Activated CD8-positive, alpha-beta T cell treated with anti-CD3 and anti-CD28 coated beads, Interleukin-2, amount 10 ng/mL, durations not matched to agents 7 days and 5 days (primary cell): ENCODE measurements around the gene SMIM28. TPM values are rescaled to one million over a fixed set of nuclear protein-coding genes. Genes with fewer than 3 reads are reported as not detected.
"Not testable (repeated sequence)": the region's sequence is repeated elsewhere in the genome, so short reads cannot be mapped to it uniquely, and the experiment has no call there.

Experiments used
- ATAC-seq: fragments of 150-1000 bp; cut with Tn5 transposase; one replicate; pipeline ENCODE4 v1.10.0; 2021; ENCODE audit warnings: moderate library complexity
- CTCF ChIA-PET: fragments of 350-600 bp; sonication (Branson Sonifier 250); formaldehyde crosslinking; loops from one replicate; lab custom pipeline; 2021; ENCODE audit warnings: antibody characterized with exemption; lab: Charles Lee
- POLR2A ChIA-PET: fragments of 350-600 bp; sonication (Branson Sonifier 250); formaldehyde crosslinking; loops from one replicate; lab custom pipeline; 2021; ENCODE audit warnings: antibody characterized with exemption; lab: Charles Lee
- DNase-seq: peaks from one replicate; pipeline ENCODE4 v3.0.0-alpha.2; 2020
- H3K27ac Mint-ChIP-seq: one replicate; pipeline ENCODE4 v1.8.0; 2021; ENCODE audit warnings: mild to moderate bottlenecking, mixed read lengths
- H3K27me3 Mint-ChIP-seq: one replicate; pipeline ENCODE4 v1.8.0; 2021; ENCODE audit warnings: low read depth, mixed read lengths
- H3K36me3 Mint-ChIP-seq: one replicate; pipeline ENCODE4 v1.8.0; 2021; ENCODE audit warnings: low read depth, mixed read lengths
- H3K4me1 Mint-ChIP-seq: one replicate; pipeline ENCODE4 v1.8.0; 2021; ENCODE audit warnings: low read depth, mixed read lengths
- H3K4me3 Mint-ChIP-seq: one replicate; pipeline ENCODE4 v1.8.0; 2021; ENCODE audit warnings: mild to moderate bottlenecking, mixed read lengths
- H3K9me3 Mint-ChIP-seq: one replicate; pipeline ENCODE4 v1.8.0; 2022; ENCODE audit warnings: mixed read lengths; ENCODE audit not compliant: insufficient read depth
- total RNA-seq, 2 experiments: library from RNA; stranded (reverse); gene quantifications; one replicate each; pipeline ENCODE4 v1.2.3, GENCODE V29; 2021

Gene SMIM28
- total RNA-seq, 2 experiments from 2014 or later = not detected

GRCh38 chr6:138415125-138415524 lies 37.4 kb downstream of the SMIM28 start:
- Mint-ChIP-seq H3K36me3 (peaks cover 47% of the 10 kb centered on the region), H3K4me1 (peaks cover 15% of the 10 kb centered on the region), H3K4me3 (no peak overlapping the region), H3K27ac (no peak overlapping the region), H3K9me3 (no peaks in the 10 kb centered on the region), H3K27me3 (no peaks in the 10 kb centered on the region)
- DNase-seq (no peak), ATAC-seq (no peak)
- ChIA-PET CTCF (interaction anchor here (0.7 to 1.2 kb wide), 3 partner anchors 8 to 178 kb away, joined by 3 to 5 read pairs (median 3); no protein-coding TSS in a partner anchor), POLR2A (no interaction called here)

- H3K4me1 Mint-ChIP-seq = peaks cover 8% of the 10 kb centered on the region
- H3K27me3 Mint-ChIP-seq = no peaks in the 10 kb centered on the region
- H3K36me3 Mint-ChIP-seq = peaks cover 41% of the 10 kb centered on the region
- H3K9me3 Mint-ChIP-seq = no peaks in the 10 kb centered on the region
- H3K27ac Mint-ChIP-seq = no peak overlapping the region
- H3K4me3 Mint-ChIP-seq = no peak overlapping the region
- ChIA-PET CTCF (interaction anchor here (0.9 to 1.2 kb wide), 2 partner anchors 9 to 93 kb away, joined by 3 read pairs; no protein-coding TSS in a partner anchor), POLR2A (interaction anchor here (0.6 kb wide), 1 partner anchor 9 kb away, joined by 3 read pairs; no protein-coding TSS in a partner anchor)
- ATAC-seq = no peak
- DNase-seq = no peak
Observed at GRCh38 chr6:138416206-138416605, 38.5 kb downstream of the SMIM28 start.

- Mint-ChIP-seq H3K36me3 (peaks cover 33% of the 10 kb centered on the region), H3K4me3 (no peak overlapping the region), H3K9me3 (no peaks in the 10 kb centered on the region), H3K27me3 (no peaks in the 10 kb centered on the region), H3K4me1 (peaks cover 2% of the 10 kb centered on the region), H3K27ac (no peak overlapping the region)
- DNase-seq (no peak), ATAC-seq (no peak)
- ChIA-PET CTCF (no interaction called here), POLR2A (no interaction called here)
Observed at GRCh38 chr6:138417493-138418117, 39.9 kb downstream of the SMIM28 start.

GRCh38 chr6:138418118-138418742 lies 40.5 kb downstream of the SMIM28 start:
- ChIA-PET POLR2A (no interaction called here), CTCF (interaction anchor here (0.9 kb wide), 1 partner anchor 91 kb away, joined by 3 read pairs; no protein-coding TSS in a partner anchor)
- no peak overlapping the region for H3K27ac Mint-ChIP-seq
- H3K9me3 Mint-ChIP-seq = no peaks in the 10 kb centered on the region
- H3K36me3 Mint-ChIP-seq = peaks cover 27% of the 10 kb centered on the region
- ATAC-seq (no peak), DNase-seq (no peak)
- H3K4me1 Mint-ChIP-seq = peaks cover 7% of the 10 kb centered on the region
- no peaks in the 10 kb centered on the region for H3K27me3 Mint-ChIP-seq
- H3K4me3 Mint-ChIP-seq = no peak overlapping the region

- peaks cover 11% of the 10 kb centered on the region for H3K4me1 Mint-ChIP-seq
- H3K4me3 Mint-ChIP-seq = no peak overlapping the region
- H3K27me3 Mint-ChIP-seq = no peaks in the 10 kb centered on the region
- peaks cover 20% of the 10 kb centered on the region for H3K36me3 Mint-ChIP-seq
- CTCF ChIA-PET = interaction anchor here (1.3 kb wide), 1 partner anchor 10 kb away, joined by 3 read pairs; no protein-coding TSS in a partner anchor
- no peak overlapping the region for H3K27ac Mint-ChIP-seq
- no peaks in the 10 kb centered on the region for H3K9me3 Mint-ChIP-seq
- no peak for DNase-seq
- no peak for ATAC-seq
- POLR2A ChIA-PET = no interaction called here
Observed at GRCh38 chr6:138419766-138420165, 42.1 kb downstream of the SMIM28 start.

- H3K36me3 Mint-ChIP-seq = peaks cover 16% of the 10 kb centered on the region
- H3K27ac Mint-ChIP-seq = no peak overlapping the region
- no peak for ATAC-seq
- no peaks in the 10 kb centered on the region for H3K9me3 Mint-ChIP-seq
- no peak for DNase-seq
- peaks cover 11% of the 10 kb centered on the region for H3K4me1 Mint-ChIP-seq
- no peaks in the 10 kb centered on the region for H3K27me3 Mint-ChIP-seq
- ChIA-PET POLR2A (no interaction called here), CTCF (interaction anchor here (1.3 kb wide), 1 partner anchor 9 kb away, joined by 3 read pairs; no protein-coding TSS in a partner anchor)
- no peak overlapping the region for H3K4me3 Mint-ChIP-seq
Observed at GRCh38 chr6:138420356-138420755, 42.7 kb downstream of the SMIM28 start.

- DNase-seq (no peak), ATAC-seq (no peak)
- Mint-ChIP-seq H3K4me3 (no peak overlapping the region), H3K27ac (no peak overlapping the region), H3K9me3 (no peaks in the 10 kb centered on the region), H3K4me1 (peaks cover 11% of the 10 kb centered on the region), H3K36me3 (peaks cover 14% of the 10 kb centered on the region), H3K27me3 (no peaks in the 10 kb centered on the region)
- ChIA-PET CTCF (no interaction called here), POLR2A (no interaction called here)
Observed at GRCh38 chr6:138421089-138421488, 43.4 kb downstream of the SMIM28 start.

- H3K9me3 Mint-ChIP-seq = no peaks in the 10 kb centered on the region
- CTCF ChIA-PET = no interaction called here
Observed at GRCh38 chr6:138421608-138422007, 43.9 kb downstream of the SMIM28 start.

GRCh38 chr6:138422861-138423260 lies 45.2 kb downstream of the SMIM28 start:
- ChIA-PET POLR2A (no interaction called here), CTCF (interaction anchor here (1.0 kb wide), 2 partner anchors 17 to 86 kb away, joined by 4 to 5 read pairs; no protein-coding TSS in a partner anchor)
- ATAC-seq (no peak), DNase-seq (no peak)
- H3K9me3 Mint-ChIP-seq = no peaks in the 10 kb centered on the region
- H3K4me3 Mint-ChIP-seq = no peak overlapping the region
- H3K27me3 Mint-ChIP-seq = no peaks in the 10 kb centered on the region
- peaks cover 11% of the 10 kb centered on the region for H3K4me1 Mint-ChIP-seq
- H3K36me3 Mint-ChIP-seq = peaks cover 9% of the 10 kb centered on the region
- H3K27ac Mint-ChIP-seq = no peak overlapping the region

More at GRCh38 chr6:138421608-138422007, 43.9 kb downstream of the SMIM28 start:
- DNase-seq (no peak), ATAC-seq (no peak)
- Mint-ChIP-seq H3K27ac (no peak overlapping the region), H3K36me3 (peaks cover 13% of the 10 kb centered on the region), H3K4me3 (no peak overlapping the region), H3K4me1 (peaks cover 11% of the 10 kb centered on the region), H3K27me3 (no peaks in the 10 kb centered on the region)
- POLR2A ChIA-PET = no interaction called here

- H3K27me3 Mint-ChIP-seq = no peaks in the 10 kb centered on the region
Observed at GRCh38 chr6:138424004-138424904, 46.5 kb downstream of the SMIM28 start.

GRCh38 chr6:138425256-138425655 lies 47.6 kb downstream of the SMIM28 start:
- H3K4me3 Mint-ChIP-seq, H3K27ac Mint-ChIP-seq, POLR2A ChIA-PET: not testable (repeated sequence)

More at GRCh38 chr6:138424004-138424904, 46.5 kb downstream of the SMIM28 start:
- no peak overlapping the region for H3K27ac Mint-ChIP-seq
- ChIA-PET CTCF (interaction anchor here (0.9 to 8.4 kb wide), 4 partner anchors 18 to 92 kb away, joined by 3 to 120 read pairs (median 37); no protein-coding TSS in a partner anchor), POLR2A (no interaction called here)
- ATAC-seq (no peak), DNase-seq (no peak)
- H3K4me1 Mint-ChIP-seq = peaks cover 12% of the 10 kb centered on the region
- no peaks in the 10 kb centered on the region for H3K9me3 Mint-ChIP-seq
- no peaks in the 10 kb centered on the region for H3K36me3 Mint-ChIP-seq
- no peak overlapping the region for H3K4me3 Mint-ChIP-seq

More at GRCh38 chr6:138425256-138425655, 47.6 kb downstream of the SMIM28 start:
- H3K4me1 Mint-ChIP-seq = peaks cover 13% of the 10 kb centered on the region
- H3K36me3 Mint-ChIP-seq, DNase-seq, ATAC-seq, H3K27me3 Mint-ChIP-seq, H3K9me3 Mint-ChIP-seq: not testable (repeated sequence)
- CTCF ChIA-PET = interaction anchor here (1.1 to 8.4 kb wide), 5 partner anchors 11 to 95 kb away, joined by 3 to 120 read pairs (median 15); no protein-coding TSS in a partner anchor
